Anterior cingulate cortex (tissue), 58 donors: ENCODE measurements around the gene LRRC18.

Experiments
- DNase-seq, 58 donors: peaks; one replicate each; lab custom pipeline; 2025; lab: John Stamatoyannopoulos, UW

The LRRC18 gene

GRCh38 chr10:48939790-48940325 lies at the start of gene LRRC18:
LRRC18 (minus strand) TSS chr10:48939840; CDS start chr10:48914155, 25,685 bp downstream.
- no peak for DNase-seq

GRCh38 chr10:48985621-48986158 lies 46.0 kb upstream of the LRRC18 start:
- no peak for DNase-seq

GRCh38 chr10:48983648-48984351 lies 44.2 kb upstream of the LRRC18 start:
- DNase-seq: no peak

- DNase-seq: no peak
Measured at GRCh38 chr10:48982584-48982983, 42.9 kb upstream of the LRRC18 start.

GRCh38 chr10:48981310-48981907 lies 41.8 kb upstream of the LRRC18 start:
- peak in 32 of 58 donors; percentile 5 to 51 (median 18) for DNase-seq

- no peak for DNase-seq
Measured at GRCh38 chr10:48978318-48978717, 38.7 kb upstream of the LRRC18 start.

- peak in 3 of 58 donors; percentile 5 to 12 (median 6) for DNase-seq
Measured at GRCh38 chr10:48976196-48976595, 36.6 kb upstream of the LRRC18 start.

GRCh38 chr10:48974510-48975156 lies 35.0 kb upstream of the LRRC18 start:
- no peak for DNase-seq

- DNase-seq: no peak
Measured at GRCh38 chr10:48973065-48973464, 33.4 kb upstream of the LRRC18 start.

- DNase-seq: no peak
Measured at GRCh38 chr10:48970654-48971053, 31.0 kb upstream of the LRRC18 start.

- no peak for DNase-seq
Measured at GRCh38 chr10:48970046-48970445, 30.4 kb upstream of the LRRC18 start.

- DNase-seq: no peak
Measured at GRCh38 chr10:48968036-48968435, 28.4 kb upstream of the LRRC18 start.

- DNase-seq: no peak
Measured at GRCh38 chr10:48965460-48965859, 25.8 kb upstream of the LRRC18 start.

- no peak for DNase-seq
Measured at GRCh38 chr10:48964038-48964437, 24.4 kb upstream of the LRRC18 start.

GRCh38 chr10:48958598-48959190 lies 19.1 kb upstream of the LRRC18 start:
- no peak for DNase-seq

- DNase-seq: no peak
Measured at GRCh38 chr10:48957361-48958151, 17.9 kb upstream of the LRRC18 start.

GRCh38 chr10:48951707-48952106 lies 12.1 kb upstream of the LRRC18 start:
- no peak for DNase-seq

GRCh38 chr10:48948470-48949037 lies 8.9 kb upstream of the LRRC18 start:
- no peak for DNase-seq

- DNase-seq: no peak
Measured at GRCh38 chr10:48947690-48948469, 8.2 kb upstream of the LRRC18 start.
